ENCODE measurements around the gene LAMP5. TPM values are rescaled to one million over a fixed set of nuclear protein-coding genes. Genes with fewer than 3 reads are reported as not detected.

Gene LAMP5
- polyA plus RNA-seq, 3 donors: 0.03 to 0.06 TPM; not detected in 1

DNA sequence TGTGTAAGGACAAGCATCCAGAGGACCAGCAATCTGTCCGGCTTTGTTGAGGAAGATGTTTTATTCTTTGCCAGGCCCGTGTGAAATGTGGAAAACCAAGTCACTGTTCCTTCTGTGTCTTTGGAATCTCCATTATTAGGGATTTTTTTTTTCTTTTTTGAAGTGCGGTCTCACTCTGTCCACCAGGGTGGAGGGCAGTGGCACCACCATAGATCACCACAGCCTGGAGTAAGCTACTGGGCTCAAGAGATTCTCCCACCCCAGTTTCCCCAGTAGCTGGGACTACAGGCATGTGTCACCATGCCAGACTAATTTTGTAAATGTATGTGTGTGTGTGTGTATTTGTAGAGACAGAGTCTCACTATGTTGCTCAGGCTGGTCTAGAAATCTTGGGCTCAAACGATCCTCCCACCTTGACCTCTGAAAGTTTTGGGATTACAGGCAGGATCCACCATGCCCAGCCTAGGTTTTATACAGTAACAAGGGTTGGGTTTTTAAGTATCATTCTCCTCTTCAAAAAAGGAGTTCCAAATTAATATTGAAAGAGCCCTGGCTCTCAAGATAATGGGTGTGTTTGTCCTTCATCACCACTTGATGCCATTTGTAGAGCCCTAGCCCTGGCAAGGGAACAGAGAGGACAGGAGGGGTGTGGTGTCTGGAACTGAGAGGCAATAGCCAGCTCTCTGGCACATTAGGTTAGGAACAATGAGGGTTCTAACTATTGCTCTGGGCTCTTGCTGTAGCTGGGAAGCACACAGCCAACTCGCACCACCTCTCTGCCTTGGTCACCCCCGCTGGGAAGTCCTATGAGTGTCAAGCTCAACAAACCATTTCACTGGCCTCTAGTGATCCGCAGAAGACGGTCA is 3.1 kb downstream of the LAMP5 start:
- WGBS, 3 donors: 47 to 56% (median 56%) methylated on average over 8 of the region's 8 CpGs
- H3K27ac ChIP-seq (ENCODE audit: low read depth, low read length): no peak overlapping the region

GRCh38 chr20:9518576-9519175 is 4.3 kb downstream of the LAMP5 start:
- WGBS, 3 donors: 38 to 40% (median 39%) methylated on average over 8 of the region's 8 CpGs
- no peak overlapping the region for H3K27ac ChIP-seq (ENCODE audit: low read depth, low read length)

DNA sequence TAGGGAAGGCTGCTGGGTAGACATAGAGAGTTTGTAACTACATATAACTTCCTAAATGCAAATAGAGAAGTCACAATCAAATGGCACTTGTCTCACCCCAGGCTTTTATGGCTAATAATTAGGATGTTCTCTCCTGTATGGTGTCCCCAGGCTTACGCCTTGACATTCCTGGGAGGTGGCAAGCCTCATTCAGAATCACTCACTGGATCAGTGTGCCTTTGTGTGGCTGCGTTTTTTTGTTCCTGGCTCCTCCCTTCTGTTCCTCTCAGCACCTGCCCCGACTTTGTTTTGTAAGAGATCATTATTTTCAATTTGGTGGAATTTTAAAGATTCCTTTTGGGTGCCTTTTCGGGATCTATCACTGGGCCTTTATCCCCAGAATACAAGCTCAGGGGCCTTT is 5.7 kb downstream of the LAMP5 start:
- WGBS, 3 donors: 69 to 76% (median 73%) methylated on average over 4 of the region's 4 CpGs

DNA sequence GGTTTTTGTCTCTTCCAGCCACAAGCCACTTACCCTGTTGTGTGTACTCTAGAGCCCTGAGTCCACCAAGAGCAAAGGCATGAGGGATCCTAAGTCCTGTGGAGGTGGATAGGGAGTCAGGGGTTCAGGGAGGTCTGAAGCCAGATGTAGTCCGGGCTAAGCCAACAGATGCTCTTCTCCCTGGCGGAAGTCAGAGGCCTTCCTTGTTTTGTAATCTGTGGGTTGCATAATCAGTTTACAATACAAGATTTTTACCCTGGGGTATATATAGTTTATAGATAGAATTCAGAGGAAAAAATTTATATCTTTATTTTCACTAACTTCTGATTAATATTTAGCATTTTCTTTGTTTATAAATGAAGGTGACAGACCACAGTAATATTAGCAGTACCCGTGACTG is 9.2 kb downstream of the LAMP5 start:
- 57 to 71% (median 68%) methylated on average over 3 of the region's 3 CpGs for WGBS, 3 donors
- H3K27ac ChIP-seq (ENCODE audit: low read depth, low read length): no peak overlapping the region

More for the DNA sequence above, 5.7 kb downstream of the LAMP5 start:
- H3K27ac ChIP-seq (ENCODE audit: low read depth, low read length): no peak overlapping the region

DNA sequence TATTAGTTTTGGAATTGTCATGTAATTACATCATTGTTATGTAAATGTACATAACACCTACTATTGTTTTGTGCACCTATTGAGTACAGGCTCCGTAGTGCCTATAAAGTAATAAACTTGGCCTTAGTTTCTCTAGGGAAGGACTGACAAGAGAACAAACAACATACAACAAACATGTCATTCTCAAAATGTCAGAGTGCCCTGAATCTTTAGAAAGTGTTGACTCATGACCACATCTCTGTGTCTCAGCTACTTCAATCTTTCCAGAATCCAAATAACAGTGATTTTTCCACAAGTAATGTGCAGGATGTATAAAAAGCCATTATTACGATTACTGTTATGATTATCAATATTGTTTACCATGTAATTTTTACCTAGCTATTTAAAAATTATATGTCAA is 17.2 kb downstream of the LAMP5 start:
- no peak overlapping the region for H3K27ac ChIP-seq (ENCODE audit: low read depth, low read length)
- 69 to 77% (median 77%) methylated on average over 2 of the region's 2 CpGs for WGBS, 3 donors

- 60 to 65% (median 65%) methylated on average over 4 of the region's 4 CpGs for WGBS, 3 donors
- H3K27ac ChIP-seq (ENCODE audit: low read depth, low read length): no peak overlapping the region
Measured at GRCh38 chr20:9532069-9532838, 17.9 kb downstream of the LAMP5 start.

DNA sequence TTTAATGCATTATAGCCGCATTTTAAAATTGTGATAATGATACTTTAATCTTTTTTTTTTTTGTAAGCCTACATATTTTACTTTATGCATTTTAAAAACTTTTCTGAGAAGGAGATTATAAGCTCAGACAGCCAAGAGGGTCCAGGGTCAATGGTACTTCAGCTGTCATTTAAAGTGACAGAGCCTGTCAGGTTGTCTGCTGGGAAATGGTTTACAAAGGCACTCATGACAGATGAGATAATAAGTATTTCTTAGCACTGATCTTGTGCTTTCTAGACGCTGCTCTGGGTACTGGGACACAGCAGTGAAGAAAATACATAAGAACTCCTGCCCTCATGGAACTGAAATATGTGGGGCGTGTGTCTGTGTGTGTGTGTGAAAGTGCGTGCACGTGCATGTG is 19.6 kb downstream of the LAMP5 start:
- WGBS, 3 donors: 79 to 87% (median 86%) methylated on average over 5 of the region's 5 CpGs
- no peak overlapping the region for H3K27ac ChIP-seq (ENCODE audit: low read depth, low read length)

GRCh38 chr20:9535449-9535848 is 21.1 kb downstream of the LAMP5 start:
- WGBS, 3 donors: 64 to 82% (median 72%) methylated on average over 2 of the region's 2 CpGs

DNA sequence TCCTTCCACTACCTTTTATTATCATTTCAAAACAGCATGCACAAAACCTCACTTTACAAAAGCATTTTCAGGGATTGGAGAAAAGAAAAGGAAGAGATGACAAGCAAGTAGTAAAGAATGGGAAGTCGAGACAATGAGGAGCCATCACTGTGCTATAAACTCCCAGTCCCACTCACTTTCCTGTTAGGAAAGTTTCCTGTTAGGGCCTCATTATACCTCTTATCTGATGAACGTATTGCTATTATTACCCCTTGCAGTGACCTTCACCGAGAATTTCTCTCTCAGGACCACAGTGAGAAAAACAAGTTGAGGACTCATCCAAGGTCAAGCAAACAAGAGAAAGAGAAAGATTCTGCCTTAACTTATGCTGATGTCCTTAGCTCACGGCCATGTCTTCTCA is 28.8 kb downstream of the LAMP5 start:
- H3K27ac ChIP-seq (ENCODE audit: low read depth, low read length): no peak overlapping the region
- WGBS, 3 donors: 40 to 58% (median 55%) methylated on average over 4 of the region's 4 CpGs

More at GRCh38 chr20:9535449-9535848, 21.1 kb downstream of the LAMP5 start:
- no peak overlapping the region for H3K27ac ChIP-seq (ENCODE audit: low read depth, low read length)

GRCh38 chr20:9550283-9550682 is 35.9 kb downstream of the LAMP5 start:
- 81 to 100% (median 91%) methylated on average over 1 of the region's 1 CpG for WGBS, 3 donors
- no peak overlapping the region for H3K27ac ChIP-seq (ENCODE audit: low read depth, low read length)

DNA sequence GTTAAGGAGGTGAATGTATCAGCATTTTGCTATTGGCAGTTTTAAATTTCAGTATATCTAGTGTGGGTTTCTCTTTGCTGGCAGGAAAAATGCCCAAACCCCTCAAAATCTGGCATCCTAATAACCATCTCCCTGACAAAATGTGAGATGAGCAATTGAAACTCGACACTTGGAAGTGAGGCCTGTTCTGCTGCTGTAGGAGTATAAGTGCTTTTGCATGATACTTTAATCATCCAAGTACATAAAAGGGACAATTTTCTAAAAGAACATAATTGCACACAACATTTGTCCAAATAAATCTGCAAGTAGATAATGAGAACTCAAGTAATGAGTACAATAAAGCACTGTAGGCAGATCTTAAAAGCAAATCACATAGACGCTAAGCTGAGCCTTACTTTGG is 36.5 kb downstream of the LAMP5 start:
- 68 to 81% (median 80%) methylated on average over 2 of the region's 2 CpGs for WGBS, 3 donors

DNA sequence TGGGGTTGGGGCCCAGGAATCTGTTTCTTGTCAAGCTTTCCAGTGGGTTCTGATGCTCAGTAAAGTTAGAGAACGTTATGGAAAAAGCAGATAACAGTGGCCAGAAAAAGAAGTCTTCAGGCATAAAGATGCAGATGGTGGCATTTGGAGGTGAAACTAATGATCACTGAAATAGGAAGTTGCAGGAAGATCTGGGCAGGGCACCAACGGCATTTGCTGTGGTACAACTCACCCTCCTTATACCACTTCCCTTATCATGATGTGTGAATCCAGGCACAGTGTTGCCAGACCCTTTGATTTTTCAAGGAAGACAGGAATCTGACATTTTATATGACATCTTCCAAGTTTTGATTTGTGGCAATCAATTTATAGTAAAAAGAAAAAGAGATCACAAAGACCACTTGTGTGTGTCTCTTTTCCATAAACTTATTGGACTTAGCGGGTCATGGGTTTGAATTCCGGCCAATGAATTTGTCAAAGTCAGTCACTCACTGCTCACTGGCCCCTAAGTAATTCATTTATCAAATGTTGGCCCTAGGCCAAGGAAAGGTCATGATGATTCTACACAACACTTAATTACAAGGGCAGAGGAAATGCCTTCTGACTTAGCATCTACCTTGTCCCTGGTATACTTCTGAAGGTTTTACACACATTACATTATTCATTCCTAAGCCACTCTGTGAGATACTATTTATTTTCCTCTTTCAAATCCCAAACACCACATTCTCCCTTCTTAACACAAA is 37.6 kb downstream of the LAMP5 start:
- 64 to 65% (median 65%) methylated on average over 4 of the region's 4 CpGs for WGBS, 3 donors
- no peak overlapping the region for H3K27ac ChIP-seq (ENCODE audit: low read depth, low read length)

More for the DNA sequence above, 36.5 kb downstream of the LAMP5 start:
- H3K27ac ChIP-seq (ENCODE audit: low read depth, low read length): no peak overlapping the region

GRCh38 chr20:9555781-9556180 is 41.4 kb downstream of the LAMP5 start:
- no peak overlapping the region for H3K27ac ChIP-seq (ENCODE audit: low read depth, low read length)
- WGBS, 3 donors: 82 to 89% (median 89%) methylated on average over 2 of the region's 2 CpGs

DNA sequence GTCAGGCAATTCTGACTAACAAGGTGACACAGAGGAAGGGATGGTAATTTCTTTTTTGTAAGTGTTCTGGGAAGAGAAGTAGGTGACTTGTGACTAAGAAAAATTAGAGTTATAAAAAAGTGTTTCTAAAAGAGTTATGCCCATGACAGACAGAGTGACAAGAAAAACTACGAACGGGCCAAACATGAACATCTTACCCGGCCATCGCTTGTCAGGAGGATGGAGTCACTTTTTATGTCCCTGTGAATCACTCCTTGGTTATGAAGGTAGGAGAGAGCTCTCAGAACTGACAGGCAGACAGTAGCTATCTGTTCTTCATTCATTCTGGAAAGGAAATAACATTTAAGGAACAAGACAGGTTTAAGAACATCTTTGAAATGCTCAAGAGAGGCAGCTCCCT is 43.0 kb downstream of the LAMP5 start:
- no peak overlapping the region for H3K27ac ChIP-seq (ENCODE audit: low read depth, low read length)
- 93 to 97% (median 95%) methylated on average over 4 of the region's 4 CpGs for WGBS, 3 donors

- no peak overlapping the region for H3K27ac ChIP-seq (ENCODE audit: low read depth, low read length)
- 87 to 91% (median 90%) methylated on average over 20 of the region's 20 CpGs for WGBS, 3 donors
Measured at GRCh38 chr20:9565910-9566550, 51.6 kb downstream of the LAMP5 start.

DNA sequence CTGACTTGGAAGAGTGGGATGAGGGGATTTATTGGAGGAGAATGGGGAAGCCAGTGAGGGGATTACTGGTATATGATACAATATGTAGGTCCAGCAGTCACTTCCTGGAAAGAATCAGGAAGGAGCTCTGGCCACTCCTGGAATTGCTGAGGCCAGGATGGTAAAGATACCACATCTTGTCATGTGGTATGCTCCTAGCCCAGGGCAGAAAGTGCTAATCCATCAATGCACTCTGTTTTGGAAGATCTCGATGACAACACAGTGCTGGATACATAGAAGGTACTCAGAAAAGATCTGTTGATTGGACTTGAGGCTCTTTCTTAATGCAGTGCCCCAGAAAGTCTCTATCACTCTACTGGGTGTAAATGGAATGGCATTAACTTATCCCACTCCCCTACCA is 52.6 kb downstream of the LAMP5 start:
- WGBS, 3 donors: 67 to 71% (median 71%) methylated on average over 1 of the region's 1 CpG
- H3K27ac ChIP-seq (ENCODE audit: low read depth, low read length): no peak overlapping the region

GRCh38 chr20:9570612-9571011 is 56.2 kb downstream of the LAMP5 start:
- WGBS, 3 donors: 62 to 75% (median 69%) methylated on average over 2 of the region's 2 CpGs
- H3K27ac ChIP-seq (ENCODE audit: low read depth, low read length): no peak overlapping the region

DNA sequence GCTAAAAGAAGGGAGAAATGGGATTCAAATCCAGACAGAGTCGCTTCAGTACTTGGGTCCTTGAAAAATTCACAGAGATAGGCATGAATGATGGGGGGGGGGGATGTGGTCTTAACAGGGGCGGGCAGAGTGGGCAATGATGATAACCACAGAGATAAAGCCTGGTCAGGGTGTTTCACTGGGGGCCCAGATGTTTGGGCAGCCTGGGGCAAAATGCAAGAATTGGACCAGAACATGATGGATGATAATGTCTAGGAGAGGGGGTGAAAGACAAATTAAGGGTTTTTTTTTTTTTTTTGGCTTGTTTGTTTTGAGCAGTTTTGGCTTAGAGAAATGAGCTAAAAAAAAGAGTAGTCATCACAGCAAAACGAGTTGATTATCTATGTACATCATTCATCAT is 57.4 kb downstream of the LAMP5 start:
- H3K27ac ChIP-seq (ENCODE audit: low read depth, low read length): no peak overlapping the region
- 49 to 57% (median 54%) methylated on average over 3 of the region's 3 CpGs for WGBS, 3 donors

Data from adipose tissue (tissue), 3 donors.